Neuronal stem cell (in vitro differentiated cells): ENCODE measurements around the gene PCBD2.

Experiments
- DNase-seq: peaks from one replicate; pipeline ENCODE4 v3.0.0-alpha.2; 2013; ENCODE audit warnings: low spot score
- H2AFZ ChIP-seq: one replicate; pipeline ENCODE4 v1.6.1; 2013; ENCODE audit warnings: mild to moderate bottlenecking, low read length, inconsistent platforms
- H2AK5ac ChIP-seq: 2 replicates; pipeline ENCODE4 v1.6.1; 2013; ENCODE audit warnings: low read depth, mild to moderate bottlenecking, inconsistent platforms, low read length, moderate library complexity, mixed read lengths
- H2BK120ac ChIP-seq: 2 replicates; pipeline ENCODE4 v1.6.1; 2013; ENCODE audit warnings: low read depth, mild to moderate bottlenecking, inconsistent platforms, low read length, moderate library complexity, mixed read lengths
- H2BK12ac ChIP-seq: one replicate; pipeline ENCODE4 v1.6.1; 2013; ENCODE audit warnings: low read length, inconsistent platforms
- H2BK15ac ChIP-seq: 2 replicates; pipeline ENCODE4 v1.6.1; 2013; ENCODE audit warnings: mild to moderate bottlenecking, low read length, inconsistent platforms, mixed read lengths
- H2BK5ac ChIP-seq: one replicate; pipeline ENCODE4 v1.6.1; 2013; ENCODE audit warnings: inconsistent platforms, mild to moderate bottlenecking, low read length, moderate library complexity
- H3K14ac ChIP-seq: one replicate; pipeline ENCODE4 v1.6.1; 2013; ENCODE audit warnings: low read length, inconsistent platforms
- H3K18ac ChIP-seq: 2 replicates; pipeline ENCODE4 v1.6.1; 2013; ENCODE audit warnings: low read length, inconsistent platforms
- H3K23ac ChIP-seq: 2 replicates; pipeline ENCODE4 v1.6.1; 2013; ENCODE audit warnings: low read depth, mild to moderate bottlenecking, mixed read lengths, low read length, inconsistent platforms; ENCODE audit not compliant: poor library complexity
- H3K27ac ChIP-seq: replicated peaks from 3 replicates; pipeline ENCODE4 v1.5.1; 2013; ENCODE audit warnings: low read length, inconsistent platforms
- H3K27me3 ChIP-seq, 3 experiments: 2 replicates each; pipeline ENCODE4 v1.6.1; 2013; ENCODE audit warnings: low read length in 3 of 3, mild to moderate bottlenecking in 2 of 3, inconsistent platforms in 1 of 3, low read depth in 1 of 3, mixed read lengths in 1 of 3, moderate library complexity in 1 of 3; ENCODE audit not compliant: control insufficient read depth in 3 of 3, insufficient read depth in 3 of 3
- H3K36me3 ChIP-seq, 2 donors: replicated peaks in 1 of 2; 2 replicates each; pipeline ENCODE4 v1.6.1; 2013; ENCODE audit warnings: low read length in 2 of 2; ENCODE audit not compliant: control insufficient read depth in 2 of 2, insufficient read depth in 2 of 2
- H3K4ac ChIP-seq: 2 replicates; pipeline ENCODE4 v1.6.1; 2013; ENCODE audit warnings: inconsistent platforms, mild to moderate bottlenecking, low read length, moderate library complexity
- H3K4me1 ChIP-seq, 2 donors: 1 replicate in 1 of 2; 2 replicates in 1 of 2; pipeline ENCODE4 v1.6.1; 2013; ENCODE audit warnings: low read length in 2 of 2, low read depth in 1 of 2; ENCODE audit not compliant: control insufficient read depth in 2 of 2, insufficient read depth in 1 of 2
- H3K4me2 ChIP-seq: one replicate; pipeline ENCODE4 v1.6.1; 2013; ENCODE audit warnings: mild to moderate bottlenecking, low read length, inconsistent platforms; ENCODE audit not compliant: insufficient read depth, poor library complexity, severe bottlenecking
- H3K4me3 ChIP-seq, 2 donors: 2 replicates each; pipeline ENCODE4 v1.5.1; 2013; ENCODE audit warnings: low read length in 2 of 2, mild to moderate bottlenecking in 2 of 2, inconsistent platforms in 1 of 2, moderate library complexity in 1 of 2
- H3K79me1 ChIP-seq: one replicate; pipeline ENCODE4 v1.6.1; 2013; ENCODE audit warnings: low read depth, mild to moderate bottlenecking, inconsistent platforms, low read length, moderate library complexity
- H3K9ac ChIP-seq: one replicate; pipeline ENCODE4 v1.6.1; 2013; ENCODE audit warnings: mild to moderate bottlenecking, low read depth, low read length, inconsistent platforms; ENCODE audit not compliant: poor library complexity
- H3K9me3 ChIP-seq, 2 donors: replicated peaks in 1 of 2; 2 replicates each; pipeline versions ENCODE3 to v1.6.1; 2013; ENCODE audit warnings: low read length in 2 of 2, mild to moderate bottlenecking in 2 of 2, inconsistent platforms in 1 of 2, low read depth in 1 of 2, mixed read lengths in 1 of 2, moderate library complexity in 1 of 2; ENCODE audit not compliant: control insufficient read depth in 2 of 2, insufficient read depth in 1 of 2
- H4K8ac ChIP-seq: one replicate; pipeline ENCODE4 v1.6.1; 2013; ENCODE audit warnings: low read depth, mild to moderate bottlenecking, inconsistent platforms, low read length, moderate library complexity
- H4K91ac ChIP-seq: one replicate; pipeline ENCODE4 v1.6.1; 2013; ENCODE audit warnings: low read length, low read depth, mild to moderate bottlenecking, inconsistent platforms; ENCODE audit not compliant: poor library complexity
- WGBS, 2 donors: extraction: QIAGEN DNeasy Blood & Tissue Kit; methylation state at CpG; one replicate each; pipeline ENCODE4 v1.1.7; 2013; ENCODE audit warnings: missing lambda C conversion rate in 2 of 2, mixed read lengths in 1 of 2; ENCODE audit not compliant: insufficient read length in 2 of 2, insufficient replicate concordance in 1 of 2; ENCODE audit errors: extremely low coverage in 2 of 2; 5-methylcytosine and 5-hydroxymethylcytosine counted together

The PCBD2 gene

DNA sequence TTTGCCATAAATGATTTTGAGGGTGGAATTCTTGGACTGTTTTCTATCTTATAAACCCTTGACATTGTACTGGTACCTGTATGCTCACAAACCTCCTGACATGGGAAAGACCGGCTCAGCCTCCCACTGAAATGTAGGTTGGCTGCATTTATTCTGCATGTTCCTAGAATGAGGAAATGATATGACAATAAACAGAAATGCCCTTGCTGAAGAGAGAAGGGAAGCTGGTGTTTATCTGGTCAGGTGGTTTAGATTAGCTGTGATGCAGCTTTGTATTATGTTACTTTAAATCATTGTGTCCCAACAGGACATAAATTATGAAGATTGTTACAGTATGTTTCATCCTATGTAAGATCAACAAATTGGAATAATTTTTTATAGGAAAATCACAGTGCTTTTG, 39.7 kb downstream of the PCBD2 start:
- Histone ChIP-seq H4K91ac (no peak overlapping the region), H3K14ac (no peak overlapping the region), H3K4me2 (no peak overlapping the region), H2BK5ac (no peak overlapping the region), H2BK120ac (no peak overlapping the region), H2BK15ac (no peak overlapping the region), H3K18ac (no peak overlapping the region), H2AK5ac (no peak overlapping the region), H4K8ac (no peak overlapping the region), H3K9ac (no peak overlapping the region), H2BK12ac (no peak overlapping the region), H3K27ac (no peak overlapping the region), H3K4ac (no peak overlapping the region), H3K36me3 (peaks cover 0 to 16% of the 10 kb centered on the region in 2 donors), H3K27me3 (no peaks in the 10 kb centered on the region), H3K4me1 (no peaks in the 10 kb centered on the region), H3K79me1 (no peaks in the 10 kb centered on the region), H3K23ac (no peak overlapping the region), H2AFZ (no peak overlapping the region), H3K4me3 (no peak overlapping the region), H3K9me3 (no peaks in the 10 kb centered on the region)
- no peak for DNase-seq
- no CpG with 5 or more reads among the region's 1 CpG for WGBS, 2 donors

DNA sequence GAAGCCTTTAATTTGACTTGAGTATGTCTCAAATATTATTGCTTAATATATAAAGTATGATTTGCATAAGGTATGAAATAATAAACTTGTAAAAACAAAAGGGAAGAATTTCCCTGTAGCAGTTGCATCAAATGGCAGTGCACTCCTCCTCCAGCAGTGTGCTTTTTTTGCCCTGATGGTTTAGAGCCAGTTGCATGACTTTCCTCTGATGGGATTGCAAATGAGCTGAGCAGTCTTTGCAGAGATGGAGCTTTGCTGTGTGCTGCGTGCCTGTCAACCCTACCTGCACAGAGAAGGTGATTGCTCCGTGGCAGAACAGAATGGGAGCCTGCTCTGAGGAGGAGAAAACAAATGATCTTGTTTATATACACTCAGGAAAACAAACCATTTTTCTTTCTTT, 40.1 kb downstream of the PCBD2 start:
- no peak overlapping the region for H2BK15ac ChIP-seq
- H4K91ac ChIP-seq: no peak overlapping the region
- no peak overlapping the region for H3K4me2 ChIP-seq
- no peak overlapping the region for H2AFZ ChIP-seq
- H2BK12ac ChIP-seq: no peak overlapping the region
- H2BK5ac ChIP-seq: no peak overlapping the region
- H2AK5ac ChIP-seq: no peak overlapping the region
- no peaks in the 10 kb centered on the region for H3K9me3 ChIP-seq
- DNase-seq: no peak
- H3K9ac ChIP-seq: no peak overlapping the region
- H2BK120ac ChIP-seq: no peak overlapping the region
- H3K14ac ChIP-seq: no peak overlapping the region
- H3K4me1 ChIP-seq: no peaks in the 10 kb centered on the region
- H3K27ac ChIP-seq: no peak overlapping the region
- H3K18ac ChIP-seq: no peak overlapping the region
- peaks cover 0 to 12% of the 10 kb centered on the region in 2 donors for H3K36me3 ChIP-seq
- WGBS, 2 donors: no CpG with 5 or more reads among the region's 2 CpGs
- H3K4ac ChIP-seq: no peak overlapping the region
- no peak overlapping the region for H4K8ac ChIP-seq
- H3K23ac ChIP-seq: no peak overlapping the region
- H3K4me3 ChIP-seq: no peak overlapping the region
- no peaks in the 10 kb centered on the region for H3K79me1 ChIP-seq
- no peaks in the 10 kb centered on the region for H3K27me3 ChIP-seq

DNA sequence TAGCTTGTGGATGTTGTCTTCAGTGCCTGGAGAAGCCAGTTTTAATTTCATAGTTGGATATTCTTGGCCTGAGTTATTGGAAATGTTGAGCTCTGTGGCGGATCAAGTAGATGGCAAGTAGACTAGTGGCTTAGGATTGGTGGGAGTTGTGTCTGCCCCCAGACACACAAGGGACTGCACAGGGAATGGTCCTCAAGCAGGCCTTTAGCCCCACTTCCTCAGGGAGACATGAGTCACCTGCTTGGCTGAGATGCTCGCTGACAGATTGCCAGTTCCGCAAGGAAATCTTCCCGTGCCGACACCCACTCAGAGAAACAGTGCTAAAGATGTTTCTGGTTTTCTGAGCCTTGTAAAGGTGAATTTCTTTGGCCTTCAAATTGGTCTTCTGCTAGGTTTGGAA, 44.0 kb downstream of the PCBD2 start:
- Histone ChIP-seq H3K4me3 (no peak overlapping the region), H3K4ac (no peak overlapping the region), H2AK5ac (no peak overlapping the region), H2BK120ac (no peak overlapping the region), H2BK12ac (no peak overlapping the region), H3K27ac (no peak overlapping the region), H3K4me1 (no peaks in the 10 kb centered on the region), H2AFZ (no peak overlapping the region), H3K4me2 (no peak overlapping the region), H3K18ac (no peak overlapping the region), H3K27me3 (no peaks in the 10 kb centered on the region), H2BK15ac (no peak overlapping the region), H3K9ac (no peak overlapping the region), H3K23ac (no peak overlapping the region), H4K91ac (no peak overlapping the region), H4K8ac (no peak overlapping the region), H3K36me3 (no peaks in the 10 kb centered on the region), H3K79me1 (no peaks in the 10 kb centered on the region), H3K14ac (no peak overlapping the region), H3K9me3 (peaks cover 0 to 1% of the 10 kb centered on the region in 2 donors), H2BK5ac (no peak overlapping the region)
- WGBS, 2 donors: no CpG with 5 or more reads among the region's 5 CpGs
- DNase-seq: no peak

DNA sequence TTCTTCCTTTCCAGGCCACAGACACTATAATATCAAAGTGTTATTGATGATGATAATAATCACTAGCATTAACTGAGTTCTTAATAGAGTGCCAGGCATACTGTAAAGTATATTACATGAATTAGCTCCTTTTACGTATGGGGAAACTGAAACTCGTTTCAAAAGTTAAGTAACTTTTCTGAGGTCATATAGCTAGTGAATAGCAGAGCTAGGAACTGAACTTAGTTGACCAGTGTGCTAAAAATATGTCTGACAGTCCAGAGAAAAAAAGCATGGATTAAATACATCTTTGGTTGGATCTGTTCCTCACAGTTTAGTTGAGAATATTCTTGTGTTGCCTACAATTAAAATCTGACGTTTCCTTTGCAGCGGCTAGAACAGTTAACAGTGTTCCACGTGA, 44.4 kb downstream of the PCBD2 start:
- no peak for DNase-seq
- Histone ChIP-seq H3K9me3 (peaks cover 0 to 5% of the 10 kb centered on the region in 2 donors), H4K8ac (no peak overlapping the region), H3K4ac (no peak overlapping the region), H3K27me3 (no peaks in the 10 kb centered on the region), H4K91ac (no peak overlapping the region), H3K27ac (no peak overlapping the region), H2AFZ (no peak overlapping the region), H2BK120ac (no peak overlapping the region), H3K4me2 (no peak overlapping the region), H3K79me1 (no peaks in the 10 kb centered on the region), H3K18ac (no peak overlapping the region), H3K4me1 (no peaks in the 10 kb centered on the region), H3K4me3 (no peak overlapping the region), H2BK12ac (no peak overlapping the region), H3K36me3 (no peaks in the 10 kb centered on the region), H2BK5ac (no peak overlapping the region), H2BK15ac (no peak overlapping the region), H3K14ac (no peak overlapping the region), H3K9ac (no peak overlapping the region), H2AK5ac (no peak overlapping the region), H3K23ac (no peak overlapping the region)
- WGBS, 2 donors: no CpG with 5 or more reads among the region's 5 CpGs
